Stimulated activated CD8-positive, alpha-beta memory T cell treated with anti-CD3 and anti-CD28 coated beads, Interleukin-2, amount 100 ng/mL, for 1 hour (primary cell): ENCODE results near the gene NHLRC2.
"Not testable (repeated sequence)": the region's sequence is repeated elsewhere in the genome, so short reads cannot be mapped to it uniquely, and the experiment has no call there.

Source experiments
- DNase-seq, 2 donors: peaks; one replicate each; pipeline ENCODE4 v3.0.0-alpha.2; 2020; ENCODE audit warnings: low read depth in 2 of 2

Gene NHLRC2, protein sequence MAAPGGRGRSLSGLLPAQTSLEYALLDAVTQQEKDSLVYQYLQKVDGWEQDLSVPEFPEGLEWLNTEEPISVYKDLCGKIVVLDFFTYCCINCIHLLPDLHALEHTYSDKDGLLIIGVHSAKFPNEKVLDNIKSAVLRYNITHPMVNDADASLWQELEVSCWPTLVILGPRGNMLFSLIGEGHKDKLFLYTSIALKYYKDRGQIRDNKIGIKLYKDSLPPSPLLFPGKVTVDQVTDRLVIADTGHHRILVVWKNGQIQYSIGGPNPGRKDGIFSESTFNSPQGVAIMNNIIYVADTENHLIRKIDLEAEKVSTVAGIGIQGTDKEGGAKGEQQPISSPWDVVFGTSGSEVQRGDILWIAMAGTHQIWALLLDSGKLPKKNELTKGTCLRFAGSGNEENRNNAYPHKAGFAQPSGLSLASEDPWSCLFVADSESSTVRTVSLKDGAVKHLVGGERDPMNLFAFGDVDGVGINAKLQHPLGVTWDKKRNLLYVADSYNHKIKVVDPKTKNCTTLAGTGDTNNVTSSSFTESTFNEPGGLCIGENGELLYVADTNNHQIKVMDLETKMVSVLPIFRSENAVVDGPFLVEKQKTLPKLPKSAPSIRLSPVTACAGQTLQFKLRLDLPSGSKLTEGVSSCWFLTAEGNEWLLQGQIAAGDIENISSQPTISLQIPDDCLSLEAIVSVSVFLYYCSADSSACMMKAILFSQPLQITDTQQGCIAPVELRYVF

DNA sequence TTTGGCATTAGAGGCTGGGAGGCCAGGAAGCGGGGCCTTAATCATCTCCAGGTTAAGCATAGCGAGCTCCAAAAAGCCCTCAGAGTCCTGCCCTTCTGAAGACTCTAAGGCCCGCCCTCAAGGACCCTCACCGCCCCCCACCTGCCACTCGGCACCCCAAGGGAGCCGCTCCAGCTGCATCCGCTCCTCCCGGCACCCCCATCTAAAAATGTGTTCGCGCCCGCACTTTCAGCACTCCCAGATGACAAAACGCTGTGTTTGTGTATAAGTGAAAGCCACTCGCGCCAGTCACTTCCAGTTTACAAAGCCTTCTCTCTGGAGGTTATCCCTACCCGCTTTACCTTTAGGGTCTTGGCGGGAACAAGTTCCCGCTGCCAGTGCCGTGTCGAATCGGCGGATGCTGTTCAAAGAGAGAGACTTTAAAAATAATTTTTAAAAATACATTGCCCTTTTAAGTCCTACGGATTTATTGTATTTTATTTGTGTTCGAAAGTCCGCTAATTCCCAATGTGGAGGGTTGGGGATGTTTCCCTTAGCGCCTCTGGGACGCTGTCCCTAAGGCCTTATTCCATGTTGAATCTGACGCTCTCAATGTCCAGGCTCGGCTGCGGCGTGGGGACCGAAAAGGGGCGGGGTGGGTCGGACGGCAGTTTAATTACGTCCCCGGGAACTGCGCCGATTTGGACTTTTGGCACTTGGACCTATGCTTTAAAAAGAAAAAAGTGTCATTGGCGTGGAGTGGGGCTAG, at the start of gene NHLRC2, which contains the start of gene DCLRE1A:
NHLRC2 (plus strand) TSS at position 649 of the 748 bp plus-strand sequence. CDS start 212 bp downstream, outside the sequence.
DCLRE1A (minus strand) TSS at position 70 of the 748 bp plus-strand sequence. CDS start 900 bp downstream, outside the sequence.
- DNase-seq: peak; percentile 24 to 48

DNA sequence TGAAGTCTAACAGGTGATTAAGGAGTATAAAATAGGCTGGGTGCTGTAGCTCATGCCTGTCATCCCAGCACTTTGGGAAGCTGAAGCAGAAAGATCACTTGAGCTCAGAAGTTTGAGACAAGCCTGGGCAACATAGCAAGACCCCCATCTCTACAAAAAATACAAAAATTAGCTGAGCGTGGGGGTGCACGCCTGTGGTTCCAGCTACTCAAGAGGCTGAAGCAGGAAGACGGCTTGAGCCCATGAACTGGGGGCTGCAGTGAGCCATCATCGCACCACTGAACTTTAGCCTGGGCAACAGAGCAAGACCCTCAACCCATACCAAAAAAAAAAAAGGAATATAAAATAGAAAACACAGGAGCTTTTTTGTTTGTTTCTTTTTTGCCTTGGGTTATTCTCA, 48.0 kb upstream of the NHLRC2 start:
- no peak for DNase-seq

DNA sequence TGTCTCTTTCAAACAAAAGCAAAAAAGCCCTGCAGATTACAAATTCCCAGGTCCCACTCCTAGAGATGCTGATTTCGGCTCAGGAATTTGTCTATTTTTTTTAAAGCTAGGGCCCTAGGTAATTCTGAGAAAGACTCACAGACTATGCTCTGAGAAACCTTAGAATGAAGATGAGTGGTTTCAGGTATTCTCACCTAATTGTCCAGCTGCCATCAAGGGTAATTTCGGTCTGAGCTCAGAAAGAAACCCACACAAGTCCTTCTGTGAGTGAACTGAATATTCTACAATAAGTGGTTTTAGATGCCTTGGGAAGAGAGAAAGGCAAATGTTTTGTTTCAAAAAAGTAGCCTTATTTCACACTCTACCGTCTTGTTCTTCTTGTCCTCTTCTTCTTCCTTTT, 46.3 kb upstream of the NHLRC2 start:
- no peak for DNase-seq

DNA sequence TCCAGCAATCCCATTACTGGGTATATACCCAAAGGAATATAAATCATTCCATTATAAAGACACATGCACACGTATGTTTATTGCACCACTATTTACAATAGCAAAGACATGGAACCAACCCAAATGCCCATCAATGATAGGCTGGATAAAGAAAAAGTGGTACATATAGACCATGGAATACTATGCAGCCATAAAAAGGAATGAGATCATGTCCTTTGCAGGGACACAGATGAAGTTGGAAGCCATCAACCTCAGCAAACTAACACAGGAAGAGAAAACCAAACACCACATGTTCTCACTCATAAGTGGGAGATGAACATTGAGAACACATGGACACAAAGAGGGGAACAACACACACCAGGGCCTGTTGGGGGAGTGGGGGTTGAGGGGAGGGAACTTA, 39.8 kb upstream of the NHLRC2 start:
- not testable (repeated sequence) for DNase-seq

DNA sequence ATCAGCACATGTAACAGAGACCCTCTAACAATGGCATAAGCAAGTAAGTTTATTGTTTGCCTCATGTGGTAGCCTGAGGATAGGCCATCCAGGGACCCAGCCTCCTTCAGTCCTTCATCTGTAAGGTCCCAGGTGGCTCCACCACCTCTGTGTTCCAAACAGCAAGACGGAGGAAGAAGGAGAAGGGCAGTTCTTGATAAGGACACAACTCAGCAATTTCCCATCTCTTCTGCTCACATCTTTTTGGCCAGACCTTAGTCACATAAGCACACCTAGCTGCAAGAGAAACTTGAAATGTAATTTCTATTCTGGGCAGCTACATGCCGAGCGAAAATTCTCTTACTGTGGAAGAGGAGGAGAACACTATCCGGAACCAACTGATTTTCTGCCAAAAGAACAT, 34.5 kb upstream of the NHLRC2 start:
- DNase-seq: no peak

DNA sequence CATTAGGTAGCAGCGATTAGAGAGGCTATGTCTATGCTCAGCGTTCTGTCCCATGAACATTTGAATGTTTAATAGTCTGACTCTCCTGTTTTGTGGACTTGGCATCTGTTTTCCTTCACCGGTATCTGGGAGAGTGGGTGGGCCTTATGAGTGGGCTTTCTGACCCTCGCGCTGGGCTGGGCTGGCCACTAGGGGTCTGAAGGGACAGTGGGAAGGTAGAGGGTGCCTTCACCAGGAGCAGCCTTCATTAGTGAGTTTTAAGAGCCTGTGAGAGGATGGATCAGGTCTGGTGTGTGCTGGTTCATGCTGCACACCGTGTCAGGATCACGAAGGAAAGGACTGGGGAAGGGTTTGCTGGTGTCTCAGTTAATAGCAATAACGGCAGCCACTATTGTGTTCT, 34.0 kb upstream of the NHLRC2 start:
- DNase-seq: no peak

DNA sequence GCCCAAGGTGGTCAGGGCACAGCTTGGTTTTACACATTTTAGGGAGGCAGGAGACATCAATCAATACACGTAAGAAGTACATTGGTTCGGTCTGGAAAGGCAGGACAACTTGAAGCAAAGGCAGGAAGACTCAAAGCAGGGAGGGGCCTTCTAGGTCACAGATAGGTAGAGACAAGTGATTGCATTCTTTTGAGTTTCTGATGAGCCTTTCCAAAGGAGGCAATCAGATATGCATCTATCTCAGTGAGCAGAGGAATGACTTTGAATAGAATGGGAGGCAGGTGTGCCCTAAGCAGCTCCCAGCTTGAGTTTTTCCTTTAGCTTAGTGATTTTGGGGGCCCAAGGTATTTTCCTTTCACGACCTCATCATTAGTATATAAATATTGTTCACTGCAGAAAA, 33.2 kb upstream of the NHLRC2 start:
- not testable (repeated sequence) for DNase-seq

DNA sequence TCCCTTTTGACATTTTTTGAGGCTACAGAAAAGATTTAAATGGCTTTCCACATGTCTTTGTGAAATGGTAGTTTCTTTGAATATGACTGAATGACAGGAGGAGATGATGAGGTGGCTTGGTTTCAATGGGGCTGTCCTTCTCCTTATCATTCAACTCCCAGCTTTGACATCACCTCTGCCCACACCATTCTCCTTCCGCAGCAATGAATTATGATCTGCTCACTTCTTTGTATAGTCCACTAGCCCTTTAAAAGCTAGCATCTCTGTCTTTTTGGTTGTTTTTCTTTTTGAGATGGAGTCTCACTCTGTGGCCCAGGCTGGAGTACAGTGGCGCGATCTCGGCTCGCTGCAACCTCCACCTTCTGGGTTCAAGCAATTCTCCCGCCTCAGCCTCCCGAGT, 32.3 kb upstream of the NHLRC2 start:
- DNase-seq: no peak

DNA sequence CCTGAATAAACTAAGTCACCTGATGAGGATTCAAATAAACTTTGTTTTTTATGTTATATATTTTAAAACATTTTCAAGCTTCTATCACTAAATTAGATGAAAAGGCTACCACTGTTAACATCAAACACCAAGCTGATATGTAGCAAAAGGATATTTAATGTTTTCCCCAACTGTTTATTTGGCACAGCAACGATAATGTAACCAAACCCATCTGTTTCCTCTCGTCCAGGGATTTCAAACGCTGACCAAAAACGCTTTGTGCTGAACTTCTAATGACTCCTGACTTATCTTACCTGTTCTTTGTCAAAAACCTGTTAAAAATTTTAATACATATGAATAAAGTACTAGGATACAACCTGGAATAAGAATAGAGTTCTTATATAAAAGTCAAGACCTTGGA, 31.1 kb upstream of the NHLRC2 start:
- DNase-seq: no peak

DNA sequence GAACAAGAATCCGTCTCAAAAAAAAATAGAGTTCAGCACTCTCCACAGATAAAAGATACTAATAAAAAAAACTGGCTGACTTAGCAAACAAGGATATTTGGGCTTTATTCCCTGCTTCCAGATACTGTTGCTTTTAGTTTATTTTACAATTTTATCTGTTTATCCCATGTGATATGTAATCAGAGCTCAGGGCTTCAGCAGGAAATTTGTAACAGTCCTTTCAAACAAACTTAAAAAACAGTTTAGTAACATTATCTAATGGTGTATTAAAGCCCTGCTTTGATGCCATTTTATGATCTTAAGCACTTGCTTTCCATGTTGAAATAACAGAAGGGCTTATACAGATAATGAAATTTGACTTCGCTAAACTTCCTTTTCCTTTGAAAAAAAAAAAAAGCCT, 28.7 kb upstream of the NHLRC2 start:
- DNase-seq: no peak

DNA sequence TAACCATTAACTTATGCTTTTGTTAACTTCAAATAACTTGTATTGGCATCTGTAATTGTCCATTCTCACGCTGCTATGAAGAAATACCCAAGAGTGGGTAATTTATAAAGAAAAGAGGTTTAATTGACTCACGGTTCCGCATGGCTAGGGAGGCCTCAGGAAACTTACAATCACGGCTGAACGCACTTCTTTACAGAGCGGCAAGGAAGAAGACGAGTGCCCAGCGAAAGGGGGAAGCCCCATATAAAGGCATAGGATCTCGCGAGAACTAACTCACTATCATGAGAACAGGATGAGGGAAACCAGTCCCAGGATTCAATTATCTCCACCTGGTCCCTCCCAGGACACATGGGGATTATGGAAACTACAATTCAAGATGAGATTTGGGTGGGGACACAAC, 25.9 kb upstream of the NHLRC2 start:
- DNase-seq: not testable (repeated sequence)

DNA sequence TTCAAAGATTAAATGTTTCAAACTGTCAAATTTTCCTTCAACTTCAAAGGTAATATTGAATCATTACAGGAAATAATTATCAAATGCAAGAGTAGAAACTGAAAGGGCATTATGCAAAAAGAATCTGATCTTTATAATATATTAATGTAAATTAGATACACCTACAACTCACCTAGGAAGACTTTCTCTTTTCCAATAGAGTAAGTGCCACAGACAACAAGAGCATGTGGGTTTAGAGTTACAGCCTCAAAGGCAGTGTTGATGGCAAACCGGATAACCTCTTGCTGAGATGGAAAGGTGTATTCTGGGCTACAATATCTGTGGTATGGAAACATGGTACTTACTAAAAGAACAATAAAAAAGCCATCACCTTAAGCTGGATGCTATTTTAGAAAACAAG, 12.3 kb upstream of the NHLRC2 start:
- DNase-seq: no peak

DNA sequence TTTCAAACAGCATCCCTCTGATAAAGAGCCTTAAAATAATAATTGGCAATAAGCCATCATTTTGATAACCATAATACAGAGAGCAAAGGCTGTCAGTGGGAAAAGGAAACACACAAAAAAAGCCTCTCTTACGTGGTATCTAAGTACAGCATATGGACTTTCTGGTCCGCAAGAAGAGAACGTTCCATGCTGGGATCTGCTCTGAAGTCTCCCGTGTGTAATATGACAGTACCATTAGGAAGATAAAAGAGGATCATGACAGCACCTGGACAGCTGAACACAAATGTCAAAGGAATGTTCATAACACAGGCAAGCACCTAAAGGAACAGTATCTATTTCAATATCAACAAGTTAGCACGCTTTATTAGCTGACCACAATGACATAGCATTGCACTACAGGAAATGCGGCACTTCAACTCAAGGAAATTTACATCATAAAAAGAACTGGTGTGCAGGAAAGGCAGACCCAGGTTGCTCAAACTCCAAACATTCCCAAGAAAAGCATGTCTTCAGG, 10.4 kb upstream of the NHLRC2 start:
- DNase-seq: no peak

DNA sequence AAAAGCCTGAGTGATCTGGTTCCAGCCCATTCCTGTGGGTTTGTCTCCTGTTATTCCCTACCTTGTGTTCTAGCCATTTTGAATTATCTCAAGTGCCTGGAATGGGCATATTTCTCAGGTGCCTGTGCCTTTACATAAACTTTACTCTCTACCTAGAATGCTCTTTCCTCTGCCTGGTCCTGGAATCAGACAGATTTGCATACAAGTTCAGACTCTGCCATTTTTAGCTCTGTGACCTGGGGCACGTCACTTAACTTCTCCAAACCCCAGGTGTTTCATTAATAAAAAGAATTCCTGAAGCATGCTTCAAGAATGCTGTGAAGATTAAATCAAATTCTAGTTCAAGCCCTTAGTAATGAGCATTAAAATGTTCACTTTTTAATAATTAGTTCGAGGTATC, 8.4 kb upstream of the NHLRC2 start:
- no peak for DNase-seq

DNA sequence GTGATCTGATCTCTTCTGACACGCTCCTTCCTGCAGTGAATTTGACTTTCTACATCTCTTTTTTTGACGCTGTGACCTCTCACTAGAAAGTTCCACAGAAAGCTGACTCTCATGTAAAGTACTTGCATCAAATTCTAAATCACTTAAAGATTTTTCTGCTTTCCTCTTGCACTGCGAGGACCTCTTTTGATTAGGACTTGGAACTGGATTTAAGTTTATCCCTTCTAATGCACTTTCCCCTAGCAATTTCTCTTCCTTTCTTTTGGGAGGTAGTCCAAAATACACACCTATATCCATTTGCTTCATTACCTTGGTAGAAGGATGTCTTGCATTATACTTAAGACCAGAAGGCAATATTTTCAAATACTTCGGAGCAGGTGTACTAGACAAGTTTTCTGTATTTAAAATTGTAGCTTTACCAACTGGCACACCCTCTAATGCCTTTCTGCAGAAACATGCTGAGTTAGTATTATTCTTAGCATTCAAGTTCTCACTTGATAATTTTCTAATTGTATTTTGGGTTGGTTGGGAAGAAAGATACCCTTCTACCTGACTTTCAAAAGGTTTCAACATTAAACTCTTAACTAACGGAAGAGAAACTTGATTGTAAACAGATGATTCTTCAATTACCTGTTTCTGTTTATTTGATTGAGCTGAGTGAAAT, 5.2 kb upstream of the NHLRC2 start:
- DNase-seq: no peak

DNA sequence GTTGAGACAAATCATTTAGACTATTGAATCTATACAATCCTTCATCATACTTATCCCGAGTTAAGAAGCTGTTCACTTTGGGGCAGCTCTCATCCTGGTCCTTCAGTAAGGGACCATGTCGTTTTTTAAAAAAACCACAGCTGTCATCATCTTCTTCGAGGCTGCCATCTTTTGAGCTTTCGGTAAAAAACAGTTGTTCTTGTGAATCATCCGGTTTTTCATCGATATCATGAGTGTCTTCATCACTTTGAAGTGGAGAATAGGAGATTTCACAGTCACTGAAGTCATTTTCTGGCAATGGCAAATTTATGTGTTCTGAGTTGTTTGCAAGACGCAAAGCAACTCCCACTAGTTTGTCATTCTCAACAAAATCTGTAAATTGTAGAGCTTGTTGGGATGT, 4.5 kb upstream of the NHLRC2 start:
- no peak for DNase-seq

DNA sequence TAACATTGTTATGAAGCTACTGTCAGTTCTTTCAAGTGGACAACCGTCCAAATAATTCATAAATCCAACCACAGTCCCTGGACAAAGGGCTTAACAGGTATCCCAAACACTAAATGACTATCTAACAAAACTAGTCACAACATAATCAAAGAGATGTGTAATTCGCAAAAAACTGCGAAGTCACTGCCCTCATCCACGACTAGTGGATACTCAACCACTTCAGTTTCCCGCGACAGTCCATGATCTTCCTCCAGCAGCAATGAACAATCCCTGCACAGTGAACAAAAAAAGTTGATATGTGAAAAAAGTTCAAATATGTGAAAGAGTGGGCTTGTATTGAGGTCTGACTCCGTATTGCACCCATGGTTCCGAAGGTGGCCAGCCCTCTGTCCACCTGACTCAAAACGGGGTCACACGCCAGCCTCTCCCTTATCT, 866 bp upstream of the NHLRC2 start:
- DNase-seq: no peak

DNA sequence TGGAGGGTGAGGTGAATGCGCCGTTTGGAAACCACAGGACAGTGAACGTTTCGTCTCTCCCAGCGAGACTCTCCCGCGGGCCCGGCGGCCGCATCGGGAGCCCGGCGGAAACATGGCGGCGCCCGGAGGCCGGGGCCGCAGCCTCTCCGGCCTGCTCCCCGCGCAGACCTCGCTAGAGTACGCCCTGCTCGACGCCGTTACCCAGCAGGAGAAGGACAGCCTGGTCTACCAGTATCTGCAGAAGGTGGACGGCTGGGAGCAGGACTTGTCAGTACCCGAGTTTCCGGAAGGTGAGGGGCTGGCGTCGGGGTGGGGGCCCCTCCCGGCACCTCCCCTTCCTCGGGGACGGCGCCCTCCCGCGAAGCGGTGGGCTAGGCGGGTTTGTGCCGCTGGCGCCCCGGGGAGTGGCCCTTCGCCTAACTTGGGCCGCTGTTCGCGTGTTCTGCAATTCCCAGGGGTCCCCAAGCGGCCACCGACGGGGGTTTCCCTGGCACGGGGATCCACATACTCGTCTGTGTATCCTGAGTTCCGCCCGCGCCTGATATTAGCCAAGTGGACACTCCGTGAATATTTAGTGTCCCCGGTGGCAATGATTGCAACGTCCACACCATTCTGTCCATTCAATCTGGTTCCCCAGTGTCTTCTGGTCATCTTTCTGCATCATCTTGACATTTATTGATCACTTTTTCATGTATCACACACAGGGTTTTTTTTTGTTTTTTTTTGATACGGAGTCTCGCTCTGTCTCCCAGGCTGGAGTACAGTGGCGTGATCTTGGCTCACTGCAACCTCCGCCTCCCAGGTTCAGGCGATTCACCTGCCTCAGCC, 514 bp downstream of the NHLRC2 start:
- peak; percentile 8 to 14 for DNase-seq

DNA sequence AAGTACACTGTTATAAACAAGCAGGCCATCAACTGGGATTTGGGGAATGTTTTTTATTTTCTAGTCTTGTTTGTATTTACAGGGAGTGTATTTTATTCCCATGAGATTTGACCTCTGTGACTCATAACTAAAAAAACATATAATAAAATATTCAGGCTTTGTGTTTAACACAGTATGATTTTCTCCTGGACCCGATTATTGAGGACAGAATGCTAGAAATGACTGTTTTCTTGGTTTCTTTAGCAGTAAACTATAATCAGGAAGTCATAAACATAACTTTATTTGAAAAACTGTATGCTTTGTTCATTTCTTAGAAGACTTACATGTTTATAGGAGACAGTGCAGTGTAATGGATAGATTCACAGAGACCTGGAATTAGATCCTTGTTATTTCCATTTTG, 2.1 kb downstream of the NHLRC2 start:
- DNase-seq: no peak

DNA sequence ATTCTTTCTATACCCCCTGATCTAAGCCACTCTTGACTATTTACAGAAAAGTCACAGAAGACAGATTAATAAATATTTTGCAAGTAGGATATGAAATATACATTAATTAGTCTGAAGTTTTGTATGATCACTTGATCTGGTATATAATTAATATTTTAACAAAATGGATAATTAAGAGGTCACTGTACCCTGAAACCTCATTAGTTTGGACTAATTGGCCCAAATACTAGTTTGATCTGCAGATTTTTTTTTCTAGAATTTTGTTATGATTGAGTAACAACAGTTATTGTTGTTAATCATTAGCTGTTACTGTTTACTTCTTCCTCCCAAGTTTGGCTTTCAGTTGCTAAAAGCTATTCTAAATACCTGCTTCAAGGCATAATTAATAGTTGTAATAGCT, 2.7 kb downstream of the NHLRC2 start:
- no peak for DNase-seq

DNA sequence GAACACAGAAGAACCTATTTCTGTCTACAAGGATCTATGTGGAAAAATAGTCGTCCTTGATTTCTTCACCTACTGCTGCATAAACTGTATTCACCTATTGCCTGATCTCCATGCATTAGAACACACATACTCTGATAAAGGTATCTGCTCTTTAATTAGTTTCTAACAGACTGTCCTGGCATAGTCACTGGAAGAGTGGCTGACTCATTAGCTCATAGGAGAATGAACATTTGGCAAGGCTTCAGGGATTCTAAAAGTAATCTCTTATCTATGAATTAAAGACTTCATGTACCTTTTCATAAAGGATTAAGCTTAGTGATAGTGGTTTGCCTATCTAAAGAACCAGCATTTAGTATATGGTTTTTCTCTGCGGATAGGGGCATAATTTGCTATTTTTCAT, 4.1 kb downstream of the NHLRC2 start:
- no peak for DNase-seq
